PFSK-1 (cell line): Measurements from ENCODE around the gene TMEM9.

Experiments
- FOXP2 ChIP-seq: optimal IDR thresholded peaks from 2 replicates; pipeline ENCODE3; 2011; ENCODE audit warnings: borderline replicate concordance, control low read depth, inconsistent platforms; ENCODE audit not compliant: insufficient read depth; ENCODE audit errors: extremely low read length, extremely low read depth
- POLR2AphosphoS5 ChIP-seq: IDR thresholded peaks from 2 replicates; pipeline ENCODE4 v1.6.1; 2012; ENCODE audit warnings: low read depth, mild to moderate bottlenecking, control low read depth, low read length, moderate library complexity
- SIN3A ChIP-seq: IDR thresholded peaks from 2 replicates; pipeline ENCODE4 v1.6.1; 2012; ENCODE audit warnings: mild to moderate bottlenecking, low read length, moderate library complexity, borderline replicate concordance; ENCODE audit not compliant: insufficient read depth
- TAF1 ChIP-seq: IDR thresholded peaks from 2 replicates; pipeline ENCODE4 v1.6.1; 2012; ENCODE audit warnings: low read length, control low read depth, borderline replicate concordance; ENCODE audit not compliant: insufficient read depth
- TF ChIP-seq, protein P1 (sequence below), 2 experiments: IDR thresholded peaks; 2 replicates each; pipeline versions ENCODE4 v1.6.1 to v1.8.0; 2011 to 2012; ENCODE audit warnings: low read depth in 2 of 2, low read length in 2 of 2, control low read depth in 1 of 2, inconsistent platforms in 1 of 2, mild to moderate bottlenecking in 1 of 2, moderate library complexity in 1 of 2; ENCODE audit not compliant: insufficient read depth in 1 of 2

Gene TMEM9

DNA sequence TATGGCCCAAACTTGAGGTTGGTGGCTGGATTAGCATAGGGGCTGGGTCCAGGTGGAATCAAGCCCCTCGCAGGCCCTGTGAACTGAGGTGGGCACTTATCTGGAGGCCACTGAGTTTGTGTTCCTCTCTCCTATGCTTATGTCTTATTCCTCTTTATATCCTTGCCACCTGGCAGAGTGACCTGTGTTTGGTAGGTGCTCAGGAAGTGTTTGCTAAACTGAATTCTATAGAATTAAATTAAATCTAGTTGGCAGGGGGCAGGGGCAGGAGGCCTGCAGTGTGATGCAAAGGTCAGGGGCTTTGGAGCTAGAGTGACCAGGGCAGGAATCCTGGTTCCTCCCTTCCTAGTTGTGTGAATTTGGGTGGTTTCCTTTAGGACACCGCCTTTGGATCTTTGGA, 1.1 kb upstream of the TMEM9 start:
- TF ChIP-seq POLR2AphosphoS5 (no peak), TAF1 (no peak), FOXP2 (no peak)

DNA sequence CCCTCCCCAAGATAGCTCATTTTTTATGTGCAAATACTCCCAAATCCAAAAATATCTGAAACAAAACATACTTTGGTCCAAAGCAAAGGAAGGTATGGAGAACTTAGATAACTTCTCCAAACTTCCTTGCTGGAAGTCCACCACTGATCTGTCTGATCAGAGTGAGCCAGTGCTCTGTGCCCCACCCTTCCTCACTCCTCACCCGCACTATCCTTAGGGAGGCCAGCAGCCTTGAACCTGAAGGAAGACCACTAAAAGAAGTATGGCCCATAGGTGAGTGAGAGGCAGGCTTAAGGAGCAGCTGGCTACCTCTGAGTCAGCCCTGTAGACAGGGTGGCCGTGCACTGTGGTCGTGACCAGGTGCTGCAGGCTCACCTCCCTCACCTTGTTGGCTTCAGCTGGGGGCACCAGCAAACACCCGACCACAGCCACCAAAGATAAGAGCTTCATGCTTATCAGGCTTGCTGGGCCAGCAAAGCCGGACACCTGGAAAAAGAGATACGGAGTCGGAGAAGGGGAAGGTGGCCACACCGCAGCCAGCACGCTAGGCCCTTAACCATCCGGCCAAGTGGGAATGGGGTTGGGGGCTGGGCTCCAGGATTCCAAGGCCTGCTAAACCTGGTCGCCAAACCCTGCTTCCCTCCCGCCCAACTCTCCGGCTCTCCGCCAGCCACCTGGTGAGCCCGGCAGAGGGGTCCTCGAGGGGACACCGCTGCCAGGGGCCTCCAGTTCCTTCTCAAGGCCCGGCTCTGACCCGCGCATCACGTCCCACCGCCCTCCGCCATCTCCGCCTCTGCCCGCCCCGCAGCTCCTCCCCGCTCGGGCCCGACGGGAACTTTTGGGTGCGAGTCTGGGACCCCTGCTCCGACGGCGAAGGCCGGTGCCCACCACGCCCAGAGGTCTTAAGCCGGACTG, 543 bp downstream of the TMEM9 start:
- TF ChIP-seq TAF1 (no peak), SIN3A (no peak), POLR2AphosphoS5 (no peak), FOXP2 (no peak)
- TF ChIP-seq, protein P1, sequence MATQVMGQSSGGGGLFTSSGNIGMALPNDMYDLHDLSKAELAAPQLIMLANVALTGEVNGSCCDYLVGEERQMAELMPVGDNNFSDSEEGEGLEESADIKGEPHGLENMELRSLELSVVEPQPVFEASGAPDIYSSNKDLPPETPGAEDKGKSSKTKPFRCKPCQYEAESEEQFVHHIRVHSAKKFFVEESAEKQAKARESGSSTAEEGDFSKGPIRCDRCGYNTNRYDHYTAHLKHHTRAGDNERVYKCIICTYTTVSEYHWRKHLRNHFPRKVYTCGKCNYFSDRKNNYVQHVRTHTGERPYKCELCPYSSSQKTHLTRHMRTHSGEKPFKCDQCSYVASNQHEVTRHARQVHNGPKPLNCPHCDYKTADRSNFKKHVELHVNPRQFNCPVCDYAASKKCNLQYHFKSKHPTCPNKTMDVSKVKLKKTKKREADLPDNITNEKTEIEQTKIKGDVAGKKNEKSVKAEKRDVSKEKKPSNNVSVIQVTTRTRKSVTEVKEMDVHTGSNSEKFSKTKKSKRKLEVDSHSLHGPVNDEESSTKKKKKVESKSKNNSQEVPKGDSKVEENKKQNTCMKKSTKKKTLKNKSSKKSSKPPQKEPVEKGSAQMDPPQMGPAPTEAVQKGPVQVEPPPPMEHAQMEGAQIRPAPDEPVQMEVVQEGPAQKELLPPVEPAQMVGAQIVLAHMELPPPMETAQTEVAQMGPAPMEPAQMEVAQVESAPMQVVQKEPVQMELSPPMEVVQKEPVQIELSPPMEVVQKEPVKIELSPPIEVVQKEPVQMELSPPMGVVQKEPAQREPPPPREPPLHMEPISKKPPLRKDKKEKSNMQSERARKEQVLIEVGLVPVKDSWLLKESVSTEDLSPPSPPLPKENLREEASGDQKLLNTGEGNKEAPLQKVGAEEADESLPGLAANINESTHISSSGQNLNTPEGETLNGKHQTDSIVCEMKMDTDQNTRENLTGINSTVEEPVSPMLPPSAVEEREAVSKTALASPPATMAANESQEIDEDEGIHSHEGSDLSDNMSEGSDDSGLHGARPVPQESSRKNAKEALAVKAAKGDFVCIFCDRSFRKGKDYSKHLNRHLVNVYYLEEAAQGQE (IDR thresholded peaks at IDR 0.05; ENCODE audit: insufficient read depth in 1 of 2, low read depth in 2 of 2, low read length in 2 of 2), result no peak

DNA sequence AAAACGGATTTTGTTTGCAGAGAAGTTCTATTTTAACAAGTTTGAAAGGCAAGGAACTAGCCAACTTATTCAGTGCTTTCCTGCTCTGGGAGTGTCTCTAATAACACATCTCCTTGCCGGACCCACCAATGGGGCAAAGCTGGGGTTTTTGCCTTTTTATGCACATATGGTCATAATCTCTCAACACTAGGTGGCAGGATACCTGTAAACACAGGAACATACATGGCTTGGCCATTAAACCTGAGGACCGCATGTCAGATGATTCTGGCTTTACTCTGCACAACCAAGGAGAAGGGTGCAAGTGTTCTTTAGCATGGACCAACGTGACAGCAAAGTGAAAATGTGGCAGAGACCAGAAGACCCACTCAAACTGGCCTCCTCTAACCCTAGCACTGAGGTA, 4.9 kb downstream of the TMEM9 start:
- TF ChIP-seq FOXP2 (no peak), SIN3A (no peak), POLR2AphosphoS5 (no peak), TAF1 (no peak)
- TF ChIP-seq, protein P1 (IDR thresholded peaks at IDR 0.05; ENCODE audit: insufficient read depth in 1 of 2, low read depth in 2 of 2, low read length in 2 of 2), result no peak

DNA sequence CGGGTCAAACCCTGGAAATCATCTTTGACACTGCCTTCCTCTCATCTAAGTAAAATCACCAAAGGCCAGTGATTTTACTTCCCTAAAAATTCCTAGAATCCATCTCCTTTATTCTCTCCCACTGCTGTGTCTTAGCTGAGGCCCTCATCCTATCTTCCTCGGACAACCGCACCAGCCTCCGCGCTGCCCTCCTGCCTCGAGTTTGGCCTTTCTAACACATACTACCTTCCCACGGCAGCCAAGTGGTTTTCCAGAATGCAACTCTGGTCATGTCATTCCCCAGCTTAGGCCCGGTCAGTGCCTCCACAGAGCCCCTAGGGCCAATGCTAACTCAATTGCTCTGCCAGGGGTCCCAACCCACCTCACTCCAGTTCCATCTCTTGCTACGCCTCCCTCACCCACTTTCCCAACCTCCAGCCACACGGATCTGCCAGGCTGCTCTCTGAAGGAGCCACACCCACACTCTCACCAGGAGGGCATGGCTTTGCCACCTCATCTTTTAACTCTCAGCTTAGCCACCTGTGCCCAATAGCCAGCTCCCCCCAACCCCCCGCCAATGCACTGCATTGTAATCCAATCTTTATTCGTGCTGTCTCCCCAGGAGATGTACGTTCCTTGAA, 6.8 kb downstream of the TMEM9 start:
- TF ChIP-seq POLR2AphosphoS5 (no peak), TAF1 (no peak), SIN3A (no peak), FOXP2 (no peak)
- TF ChIP-seq, protein P1 (IDR thresholded peaks at IDR 0.05; ENCODE audit: insufficient read depth in 1 of 2, low read depth in 2 of 2, low read length in 2 of 2), result no peak

DNA sequence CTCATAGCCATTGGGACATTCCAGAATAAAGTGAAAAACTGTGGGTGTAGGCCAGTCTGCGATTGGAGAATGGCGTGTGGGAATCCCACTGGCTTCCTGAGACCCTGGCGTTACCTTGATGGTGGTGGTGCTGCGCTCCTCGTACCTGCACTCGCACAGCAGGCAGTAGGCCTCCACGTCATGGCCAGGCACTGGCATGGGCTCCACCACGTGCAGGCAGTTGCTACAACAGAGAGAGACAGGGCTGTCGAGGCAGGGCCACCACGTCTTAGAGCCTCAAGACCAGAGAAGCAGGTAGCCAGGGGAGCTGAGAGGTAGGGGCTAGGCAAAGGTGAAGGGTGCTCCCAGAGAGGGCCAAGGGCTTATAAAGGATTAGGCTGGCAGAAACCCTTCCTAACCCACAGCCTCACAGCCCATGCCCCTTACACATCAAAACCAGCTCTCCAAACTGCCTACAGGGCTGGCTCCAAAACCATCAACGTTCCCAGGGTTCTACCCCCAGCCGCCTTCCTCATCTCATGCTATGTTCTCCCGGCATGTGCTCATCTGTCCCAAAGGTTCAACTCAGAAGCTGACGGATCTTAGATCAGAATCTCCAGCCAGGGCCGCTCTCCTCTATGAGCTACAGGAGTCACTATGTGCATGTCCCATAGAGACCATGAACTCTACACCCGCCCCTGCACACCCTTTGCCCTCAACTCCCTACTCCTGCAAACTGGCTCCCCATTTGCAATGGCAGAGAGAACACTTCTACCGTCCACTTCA, 7.5 kb downstream of the TMEM9 start:
- TF ChIP-seq TAF1 (no peak), FOXP2 (no peak), SIN3A (no peak), POLR2AphosphoS5 (no peak)
- TF ChIP-seq, protein P1 (IDR thresholded peaks at IDR 0.05; ENCODE audit: insufficient read depth in 1 of 2, low read depth in 2 of 2, low read length in 2 of 2), result no peak
